OCI-LY7 (cell line): ENCODE results near the gene PRKCA. TPM values are rescaled to one million over a fixed set of nuclear protein-coding genes. Genes with fewer than 3 reads are reported as not detected.

Experiments used
- BruUV-seq: library from RNA; stranded (reverse); fragments of 400-500 nt; replicated peaks from 2 replicates; lab custom pipeline; 2021; lab: Mats Ljungman, UMichigan
- CTCF ChIA-PET: fragments of 300-600 bp; sonication (Branson Sonifier 250); formaldehyde crosslinking; loops from one replicate; lab custom pipeline; 2022; ENCODE audit warnings: antibody characterized with exemption; ENCODE audit not compliant: unreplicated experiment; lab: Charles Lee
- POLR2A ChIA-PET: fragments of 300-600 bp; sonication (Branson Sonifier 250); formaldehyde crosslinking; loops from one replicate; lab custom pipeline; 2022; ENCODE audit warnings: antibody characterized with exemption; lab: Charles Lee
- DNase-seq: peaks from one replicate; pipeline ENCODE4 v3.0.0-alpha.2; 2015; ENCODE audit warnings: low spot score
- H2AFZ ChIP-seq: fragments of 200-600 bp; sonication (generic), shearing (Covaris generic); 2 replicates; pipeline ENCODE4 v1.6.1; 2014; ENCODE audit warnings: mild to moderate bottlenecking, antibody characterized with exemption, low read length, moderate library complexity
- H3K27ac ChIP-seq: fragments of 200-600 bp; sonication (generic); 2 replicates; pipeline ENCODE4 v1.5.1; 2014; ENCODE audit warnings: mixed run types, low read depth, mild to moderate bottlenecking, moderate library complexity, low read length, inconsistent platforms; ENCODE audit not compliant: poor library complexity, severe bottlenecking
- H3K36me3 ChIP-seq: fragments of 200-600 bp; sonication (generic); 2 replicates; pipeline ENCODE4 v1.6.1; 2014; ENCODE audit warnings: mild to moderate bottlenecking, antibody characterized with exemption, low read length, moderate library complexity, mixed read lengths; ENCODE audit not compliant: insufficient read depth
- H3K4me1 ChIP-seq: fragments of 200-600 bp; sonication (generic); 2 replicates; pipeline ENCODE4 v1.5.1; 2014; ENCODE audit warnings: mild to moderate bottlenecking, low read length; ENCODE audit not compliant: insufficient read depth, poor library complexity, severe bottlenecking
- H3K4me2 ChIP-seq: fragments of 200-600 bp; sonication (generic); 2 replicates; pipeline ENCODE4 v1.6.1; 2014; ENCODE audit warnings: mild to moderate bottlenecking, low read length
- H3K4me3 ChIP-seq: fragments of 200-600 bp; sonication (generic); 2 replicates; pipeline ENCODE4 v1.5.1; 2014; ENCODE audit warnings: mild to moderate bottlenecking, low read depth, low read length; ENCODE audit not compliant: poor library complexity, severe bottlenecking
- H3K79me2 ChIP-seq: fragments of 200-600 bp; sonication (generic); 2 replicates; pipeline ENCODE4 v1.6.1; 2016; ENCODE audit warnings: low read depth, mild to moderate bottlenecking, low read length, moderate library complexity, mixed read lengths; ENCODE audit not compliant: insufficient read depth
- H3K9me2 ChIP-seq: fragments of 200-600 bp; sonication (generic); 2 replicates; pipeline ENCODE4 v1.6.1; 2016; ENCODE audit warnings: mild to moderate bottlenecking, low read length, mixed read lengths; ENCODE audit not compliant: insufficient read depth
- H3K9me3 ChIP-seq: fragments of 200-600 bp; sonication (generic); 2 replicates; pipeline ENCODE4 v1.6.1; 2014; ENCODE audit warnings: mild to moderate bottlenecking, mixed run types, low read length, mixed read lengths
- H4K20me1 ChIP-seq: fragments of 200-600 bp; sonication (generic); 2 replicates; pipeline ENCODE4 v1.6.1; 2014; ENCODE audit warnings: mild to moderate bottlenecking, antibody characterized with exemption, low read length, moderate library complexity, mixed read lengths; ENCODE audit not compliant: insufficient read depth
- EZH2phosphoT487 ChIP-seq: fragments of 200-600 bp; sonication (generic); IDR thresholded peaks from 2 replicates; pipeline ENCODE4 v1.6.1; 2018; ENCODE audit warnings: low read depth, borderline replicate concordance, mild to moderate bottlenecking, mixed run types, antibody characterized with exemption, low read length, moderate library complexity, mixed read lengths
- intact Hi-C: fragments of 100-400 bp; cut with micrococcal nuclease; formaldehyde crosslinking; loops from one replicate; pipeline ENCODE4 v1.10.0; 2022; ENCODE audit not compliant: unreplicated experiment
- total RNA-seq, 2 experiments: library from RNA; depleted of rRNA in 1 of 2; stranded (reverse); fragments of >200 nt in 1 of 2; shearing (Covaris generic) in 1 of 2; gene quantifications; 2 replicates each; pipeline ENCODE4 v1.2.3, GENCODE V29; 2014 to 2022
- TF ChIP-seq, protein P1 (sequence below): fragments of 200-600 bp; sonication (generic); conservative IDR thresholded peaks from 2 replicates; pipeline ENCODE4 v1.5.1; 2014; ENCODE audit warnings: mild to moderate bottlenecking, antibody characterized with exemption, low read length, moderate library complexity, mixed read lengths

PRKCA gene
- total RNA-seq, 2 experiments from 2014 or later = 6.6 to 32.1 TPM

GRCh38 chr17:66636111-66636510, 333.7 kb downstream of the PRKCA start:
- H3K4me2 ChIP-seq = no peak overlapping the region
- H3K9me3 ChIP-seq = no peaks in the 10 kb centered on the region
- TF ChIP-seq EZH2phosphoT487 = no peak
- TF ChIP-seq, protein P1, sequence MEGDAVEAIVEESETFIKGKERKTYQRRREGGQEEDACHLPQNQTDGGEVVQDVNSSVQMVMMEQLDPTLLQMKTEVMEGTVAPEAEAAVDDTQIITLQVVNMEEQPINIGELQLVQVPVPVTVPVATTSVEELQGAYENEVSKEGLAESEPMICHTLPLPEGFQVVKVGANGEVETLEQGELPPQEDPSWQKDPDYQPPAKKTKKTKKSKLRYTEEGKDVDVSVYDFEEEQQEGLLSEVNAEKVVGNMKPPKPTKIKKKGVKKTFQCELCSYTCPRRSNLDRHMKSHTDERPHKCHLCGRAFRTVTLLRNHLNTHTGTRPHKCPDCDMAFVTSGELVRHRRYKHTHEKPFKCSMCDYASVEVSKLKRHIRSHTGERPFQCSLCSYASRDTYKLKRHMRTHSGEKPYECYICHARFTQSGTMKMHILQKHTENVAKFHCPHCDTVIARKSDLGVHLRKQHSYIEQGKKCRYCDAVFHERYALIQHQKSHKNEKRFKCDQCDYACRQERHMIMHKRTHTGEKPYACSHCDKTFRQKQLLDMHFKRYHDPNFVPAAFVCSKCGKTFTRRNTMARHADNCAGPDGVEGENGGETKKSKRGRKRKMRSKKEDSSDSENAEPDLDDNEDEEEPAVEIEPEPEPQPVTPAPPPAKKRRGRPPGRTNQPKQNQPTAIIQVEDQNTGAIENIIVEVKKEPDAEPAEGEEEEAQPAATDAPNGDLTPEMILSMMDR = no peak
- DNase-seq = no peak
- no peak overlapping the region for H2AFZ ChIP-seq
- no peak overlapping the region for H3K27ac ChIP-seq
- H3K4me1 ChIP-seq = no peaks in the 10 kb centered on the region
- CTCF ChIA-PET = no interaction called here
- POLR2A ChIA-PET = no interaction called here
- H3K36me3 ChIP-seq = no peaks in the 10 kb centered on the region
- H4K20me1 ChIP-seq = no peaks in the 10 kb centered on the region
- intact Hi-C loops = no loop called here
- no TSS peak for BruUV-seq
- H3K79me2 ChIP-seq = no peaks in the 10 kb centered on the region
- no peak overlapping the region for H3K4me3 ChIP-seq
- no peaks in the 10 kb centered on the region for H3K9me2 ChIP-seq

GRCh38 chr17:66637491-66637890, 335.1 kb downstream of the PRKCA start:
- ChIA-PET CTCF (no interaction called here), POLR2A (no interaction called here)
- Histone ChIP-seq H3K4me3 (no peak overlapping the region), H3K9me2 (no peaks in the 10 kb centered on the region), H3K4me1 (no peaks in the 10 kb centered on the region), H3K9me3 (no peaks in the 10 kb centered on the region), H4K20me1 (no peaks in the 10 kb centered on the region), H3K36me3 (no peaks in the 10 kb centered on the region), H3K4me2 (no peak overlapping the region), H3K79me2 (no peaks in the 10 kb centered on the region), H3K27ac (no peak overlapping the region), H2AFZ (no peak overlapping the region)
- no peak for DNase-seq
- BruUV-seq = no TSS peak
- intact Hi-C loops = no loop called here
- TF ChIP-seq EZH2phosphoT487 = no peak

DNA sequence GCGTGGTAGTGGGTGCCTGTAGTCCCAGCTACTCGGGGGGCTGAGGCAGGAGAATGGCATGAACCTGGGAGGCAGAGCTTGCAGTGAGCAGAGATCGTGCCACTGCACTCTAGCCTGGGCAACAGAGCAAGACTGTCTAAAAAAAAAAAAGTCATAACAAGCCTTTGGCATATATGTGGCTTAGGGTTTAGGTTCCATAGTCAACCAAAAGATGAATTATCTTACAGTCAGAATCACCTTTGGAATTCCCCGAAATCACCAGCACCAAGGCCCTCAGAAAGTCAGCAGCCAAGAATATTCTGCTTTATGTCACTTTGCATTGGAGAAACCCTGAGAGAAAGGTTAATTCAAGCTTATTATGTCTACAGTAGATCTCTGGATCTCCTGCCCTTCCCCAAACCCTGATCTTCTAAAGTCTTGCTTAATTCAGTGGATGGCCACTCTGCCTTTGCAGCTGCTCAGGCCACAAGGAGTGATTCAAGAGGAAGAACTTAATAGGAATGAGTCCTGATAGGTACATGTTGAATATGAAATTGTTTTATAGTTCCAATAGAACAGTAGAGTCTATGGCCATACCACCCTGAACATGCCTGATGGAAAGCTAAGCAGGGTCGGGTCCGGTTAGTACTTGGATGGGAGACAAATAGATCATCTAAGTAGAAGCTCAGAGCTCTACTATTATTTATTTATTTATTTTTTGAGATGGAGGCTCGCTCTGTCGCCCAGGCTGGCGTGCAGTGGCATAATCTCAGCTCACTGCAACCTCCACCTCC, 336.5 kb downstream of the PRKCA start:
- H3K4me2 ChIP-seq = no peak overlapping the region
- no peak overlapping the region for H3K4me3 ChIP-seq
- H3K79me2 ChIP-seq = no peaks in the 10 kb centered on the region
- H4K20me1 ChIP-seq = no peaks in the 10 kb centered on the region
- no peaks in the 10 kb centered on the region for H3K9me2 ChIP-seq
- no peaks in the 10 kb centered on the region for H3K4me1 ChIP-seq
- H3K9me3 ChIP-seq = no peaks in the 10 kb centered on the region
- TF ChIP-seq EZH2phosphoT487 = no peak
- TF ChIP-seq, protein P1 = no peak
- POLR2A ChIA-PET = no interaction called here
- no TSS peak for BruUV-seq
- intact Hi-C loops = no loop called here
- CTCF ChIA-PET = no interaction called here
- no peak for DNase-seq
- no peak overlapping the region for H2AFZ ChIP-seq
- no peak overlapping the region for H3K27ac ChIP-seq
- no peaks in the 10 kb centered on the region for H3K36me3 ChIP-seq
